22Rv1 (cell line): ENCODE results near the gene MTSS2.

Experiments used
- ZFX ChIP-seq: fragments of 450-650 bp; IDR thresholded peaks from 2 replicates; pipeline ENCODE4 v1.6.1; 2017; ENCODE audit warnings: antibody characterized with exemption, borderline replicate concordance
- TF ChIP-seq, protein P1 (sequence below): fragments of 450-650 bp; IDR thresholded peaks from 2 replicates; pipeline ENCODE4 v1.5.1; 2017; ENCODE audit warnings: mild to moderate bottlenecking

DNA sequence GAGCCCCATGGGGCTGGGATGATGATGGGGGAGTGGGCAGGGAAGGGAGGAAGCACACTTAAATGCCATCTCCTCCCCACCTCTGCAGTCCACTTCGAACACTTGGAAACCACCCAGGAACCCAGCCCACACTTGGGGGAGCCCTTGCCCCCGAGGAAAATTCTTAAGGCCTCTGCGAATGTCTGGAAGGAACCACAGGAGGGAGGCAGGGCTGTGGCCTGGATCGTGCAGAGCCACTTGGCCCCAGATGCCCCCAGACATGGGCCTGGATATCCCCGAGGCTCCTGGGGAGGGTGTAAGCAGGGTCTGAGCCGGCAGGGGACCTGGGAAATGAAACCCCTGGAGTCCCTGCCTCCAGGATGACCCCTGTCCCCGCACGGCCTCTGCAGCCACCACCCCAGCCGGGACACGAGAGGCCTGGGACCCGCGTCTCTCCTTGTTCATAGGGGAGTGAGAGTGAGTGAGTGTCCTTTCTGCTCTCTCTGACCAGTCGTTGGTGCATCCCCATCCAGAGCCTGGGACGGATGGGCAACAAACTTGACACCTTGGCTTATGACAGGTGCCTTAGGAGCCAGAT is 11.8 kb upstream of the MTSS2 start:
- TF ChIP-seq, protein P1, sequence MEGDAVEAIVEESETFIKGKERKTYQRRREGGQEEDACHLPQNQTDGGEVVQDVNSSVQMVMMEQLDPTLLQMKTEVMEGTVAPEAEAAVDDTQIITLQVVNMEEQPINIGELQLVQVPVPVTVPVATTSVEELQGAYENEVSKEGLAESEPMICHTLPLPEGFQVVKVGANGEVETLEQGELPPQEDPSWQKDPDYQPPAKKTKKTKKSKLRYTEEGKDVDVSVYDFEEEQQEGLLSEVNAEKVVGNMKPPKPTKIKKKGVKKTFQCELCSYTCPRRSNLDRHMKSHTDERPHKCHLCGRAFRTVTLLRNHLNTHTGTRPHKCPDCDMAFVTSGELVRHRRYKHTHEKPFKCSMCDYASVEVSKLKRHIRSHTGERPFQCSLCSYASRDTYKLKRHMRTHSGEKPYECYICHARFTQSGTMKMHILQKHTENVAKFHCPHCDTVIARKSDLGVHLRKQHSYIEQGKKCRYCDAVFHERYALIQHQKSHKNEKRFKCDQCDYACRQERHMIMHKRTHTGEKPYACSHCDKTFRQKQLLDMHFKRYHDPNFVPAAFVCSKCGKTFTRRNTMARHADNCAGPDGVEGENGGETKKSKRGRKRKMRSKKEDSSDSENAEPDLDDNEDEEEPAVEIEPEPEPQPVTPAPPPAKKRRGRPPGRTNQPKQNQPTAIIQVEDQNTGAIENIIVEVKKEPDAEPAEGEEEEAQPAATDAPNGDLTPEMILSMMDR, result no peak
- TF ChIP-seq ZFX, result no peak
